HEK293 (cell line): Measurements from ENCODE around the gene CALML3.

Experiments
- REPIN1 ChIP-seq: fragments of 450-650 bp; formaldehyde crosslinking; IDR thresholded peaks from 2 replicates; pipeline ENCODE4 v1.5.1; 2017; ENCODE audit warnings: missing biosample characterization, missing genetic modification characterization, low read depth
- YY1 ChIP-seq: fragments of 450-650 bp; formaldehyde crosslinking; IDR thresholded peaks from 2 replicates; pipeline ENCODE4 v1.5.1; 2018; ENCODE audit warnings: missing biosample characterization, missing genetic modification characterization
- ZBTB1 ChIP-seq: fragments of 450-650 bp; formaldehyde crosslinking; IDR thresholded peaks from 2 replicates; pipeline ENCODE4 v1.5.1; 2016; ENCODE audit warnings: missing biosample characterization, missing genetic modification characterization
- ZBTB8A ChIP-seq: fragments of 450-650 bp; formaldehyde crosslinking; IDR thresholded peaks from 2 replicates; pipeline ENCODE4 v1.5.1; 2016; ENCODE audit warnings: missing biosample characterization, missing genetic modification characterization
- ZNF138 ChIP-seq: fragments of 450-650 bp; formaldehyde crosslinking; IDR thresholded peaks from 2 replicates; pipeline ENCODE4 v1.5.1; 2016; ENCODE audit warnings: missing biosample characterization, missing genetic modification characterization, borderline replicate concordance
- ZNF521 ChIP-seq: fragments of 450-650 bp; formaldehyde crosslinking; IDR thresholded peaks from 2 replicates; pipeline ENCODE4 v1.5.1; 2017; ENCODE audit warnings: missing biosample characterization, mild to moderate bottlenecking, missing genetic modification characterization
- ZNF621 ChIP-seq: fragments of 450-650 bp; formaldehyde crosslinking; IDR thresholded peaks from 2 replicates; pipeline ENCODE4 v1.5.1; 2017; ENCODE audit warnings: missing biosample characterization, missing genetic modification characterization
- ZNF629 ChIP-seq: fragments of 450-650 bp; formaldehyde crosslinking; IDR thresholded peaks from 2 replicates; pipeline ENCODE4 v1.5.1; 2017; ENCODE audit warnings: missing biosample characterization, missing genetic modification characterization
- ZNF837 ChIP-seq: fragments of 450-650 bp; formaldehyde crosslinking; IDR thresholded peaks from 2 replicates; pipeline ENCODE4 v1.5.1; 2016; ENCODE audit warnings: missing biosample characterization, missing genetic modification characterization
- TF ChIP-seq, protein P1 (sequence below): fragments of 450-650 bp; formaldehyde crosslinking; IDR thresholded peaks from 2 replicates; pipeline ENCODE4 v1.5.1; 2016; ENCODE audit warnings: missing biosample characterization, missing genetic modification characterization

DNA sequence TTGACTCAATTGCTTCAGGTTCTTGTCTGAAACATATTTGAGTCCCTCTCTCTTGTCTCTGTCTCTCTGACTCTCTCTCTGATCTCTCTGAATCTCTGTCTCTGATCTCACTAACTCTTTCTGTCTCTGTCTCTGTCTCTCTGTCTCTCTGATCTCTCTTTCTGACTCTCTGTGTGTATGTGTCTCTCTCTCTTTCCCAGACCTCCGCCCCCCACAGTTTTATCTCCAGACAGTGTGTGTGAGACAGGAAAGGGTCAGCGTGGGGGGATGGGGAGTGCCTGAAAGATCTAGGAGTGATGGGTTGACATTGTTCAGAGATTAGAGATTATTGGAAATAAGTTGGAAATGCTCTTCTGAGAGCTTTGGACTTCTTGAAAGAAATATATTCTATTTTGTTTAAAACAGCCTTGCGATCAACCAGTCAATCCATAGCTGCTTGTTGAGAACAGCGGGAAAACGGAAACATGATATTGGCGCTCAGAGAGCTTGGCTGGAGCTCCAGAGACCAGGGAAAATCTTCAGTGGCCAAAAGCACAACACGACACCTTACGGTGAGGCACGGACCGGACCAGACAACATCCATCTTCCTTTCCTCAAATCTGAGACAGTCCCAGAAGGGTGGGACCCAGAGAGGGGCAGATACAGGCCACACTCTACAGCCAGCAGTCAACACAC is 35.5 kb downstream of the CALML3 start:
- TF ChIP-seq, protein P1, sequence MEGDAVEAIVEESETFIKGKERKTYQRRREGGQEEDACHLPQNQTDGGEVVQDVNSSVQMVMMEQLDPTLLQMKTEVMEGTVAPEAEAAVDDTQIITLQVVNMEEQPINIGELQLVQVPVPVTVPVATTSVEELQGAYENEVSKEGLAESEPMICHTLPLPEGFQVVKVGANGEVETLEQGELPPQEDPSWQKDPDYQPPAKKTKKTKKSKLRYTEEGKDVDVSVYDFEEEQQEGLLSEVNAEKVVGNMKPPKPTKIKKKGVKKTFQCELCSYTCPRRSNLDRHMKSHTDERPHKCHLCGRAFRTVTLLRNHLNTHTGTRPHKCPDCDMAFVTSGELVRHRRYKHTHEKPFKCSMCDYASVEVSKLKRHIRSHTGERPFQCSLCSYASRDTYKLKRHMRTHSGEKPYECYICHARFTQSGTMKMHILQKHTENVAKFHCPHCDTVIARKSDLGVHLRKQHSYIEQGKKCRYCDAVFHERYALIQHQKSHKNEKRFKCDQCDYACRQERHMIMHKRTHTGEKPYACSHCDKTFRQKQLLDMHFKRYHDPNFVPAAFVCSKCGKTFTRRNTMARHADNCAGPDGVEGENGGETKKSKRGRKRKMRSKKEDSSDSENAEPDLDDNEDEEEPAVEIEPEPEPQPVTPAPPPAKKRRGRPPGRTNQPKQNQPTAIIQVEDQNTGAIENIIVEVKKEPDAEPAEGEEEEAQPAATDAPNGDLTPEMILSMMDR (tag by site-specific recombination): no peak
- TF ChIP-seq ZNF521 (tag by site-specific recombination) (no peak), ZBTB1 (no peak), YY1 (tag by site-specific recombination) (no peak), ZNF629 (tag by site-specific recombination) (no peak), ZNF837 (tag by site-specific recombination) (no peak), REPIN1 (tag by site-specific recombination) (no peak), ZBTB8A (tag by site-specific recombination) (no peak), ZNF138 (tag by site-specific recombination) (no peak), ZNF621 (tag by site-specific recombination) (no peak)
